Gastroesophageal sphincter (tissue), 4 donors: ENCODE measurements around the gene ZNF765. TPM values are rescaled to one million over a fixed set of nuclear protein-coding genes. Genes with fewer than 3 reads are reported as not detected.
A peak's percentile ranks its signal among the peaks of the same experiment; 100 is the strongest.
"Not testable (repeated sequence)": the region's sequence is repeated elsewhere in the genome, so short reads cannot be mapped to it uniquely, and the experiment has no call there.

Experiments
- ATAC-seq: fragments of 150-250 bp; one replicate; pipeline ENCODE4 v1.9.1; 2016; ENCODE audit warnings: mild to moderate bottlenecking, moderate library complexity
- H3K27ac ChIP-seq, 4 donors: fragments of 200-600 bp; sonication (generic) in 3 of 4; 1 replicate in 3 of 4; 2 replicates in 1 of 4; pipeline ENCODE4 v1.5.1; 2016 to 2019
- H3K27me3 ChIP-seq: fragments of 200-600 bp; sonication (generic); one replicate; pipeline ENCODE4 v1.5.1; 2019
- H3K36me3 ChIP-seq, 2 donors: fragments of 200-600 bp; sonication (generic); one replicate each; pipeline ENCODE4 v1.5.1; 2019; ENCODE audit warnings: control low read depth in 1 of 2
- H3K4me1 ChIP-seq, 3 donors: fragments of 200-600 bp; sonication (generic); 1 replicate in 2 of 3; 2 replicates in 1 of 3; pipeline ENCODE4 v1.5.1; 2016 to 2019; ENCODE audit warnings: control low read depth in 2 of 3
- H3K4me3 ChIP-seq, 2 donors: fragments of 200-600 bp; sonication (generic); one replicate each; pipeline ENCODE4 v1.5.1; 2019; ENCODE audit warnings: mild to moderate bottlenecking in 1 of 2, moderate library complexity in 1 of 2
- H3K9me3 ChIP-seq, 3 donors: fragments of 200-600 bp; sonication (generic); one replicate each; pipeline ENCODE4 v1.5.1; 2017 to 2019; ENCODE audit warnings: control low read depth in 2 of 3
- EP300 ChIP-seq: sonication (generic); formaldehyde crosslinking; IDR thresholded peaks from one replicate; pipeline ENCODE4 v1.6.1; 2017; ENCODE audit warnings: antibody characterized with exemption, mild to moderate bottlenecking
- POLR2A ChIP-seq, 2 donors: fragments of 450-650 bp; IDR thresholded peaks; one replicate each; pipeline ENCODE4 v1.6.1; 2017; ENCODE audit warnings: antibody characterized with exemption in 2 of 2, mild to moderate bottlenecking in 2 of 2, moderate library complexity in 1 of 2
- POLR2AphosphoS5 ChIP-seq: sonication (generic); formaldehyde crosslinking; IDR thresholded peaks from one replicate; pipeline ENCODE4 v1.6.1; 2017; ENCODE audit warnings: antibody characterized with exemption
- WGBS, 2 donors: methylation state at CpG; one replicate each; pipeline ENCODE4 v1.1.5; 2018; ENCODE audit warnings: low coverage in 1 of 2; 5-methylcytosine and 5-hydroxymethylcytosine counted together
- total RNA-seq, 4 donors: library from RNA; depleted of rRNA; stranded (reverse); fragments of >200 nt; gene quantifications; one replicate each; pipeline ENCODE4 v1.1.0, GENCODE V29; 2016
- TF ChIP-seq, protein P1 (sequence below), 4 experiments: fragments of 200-600 bp in 2 of 4; fragments of 450-650 bp in 2 of 4; sonication (generic) in 1 of 4; IDR thresholded peaks; one replicate each; pipeline ENCODE4 v1.5.1; 2017 to 2019; ENCODE audit warnings: antibody characterized with exemption in 4 of 4, mild to moderate bottlenecking in 2 of 4, moderate library complexity in 2 of 4

ZNF765 gene
- total RNA-seq, 4 donors from 2014 or later, result 7.3 to 13.4 (median 8.2) TPM

DNA sequence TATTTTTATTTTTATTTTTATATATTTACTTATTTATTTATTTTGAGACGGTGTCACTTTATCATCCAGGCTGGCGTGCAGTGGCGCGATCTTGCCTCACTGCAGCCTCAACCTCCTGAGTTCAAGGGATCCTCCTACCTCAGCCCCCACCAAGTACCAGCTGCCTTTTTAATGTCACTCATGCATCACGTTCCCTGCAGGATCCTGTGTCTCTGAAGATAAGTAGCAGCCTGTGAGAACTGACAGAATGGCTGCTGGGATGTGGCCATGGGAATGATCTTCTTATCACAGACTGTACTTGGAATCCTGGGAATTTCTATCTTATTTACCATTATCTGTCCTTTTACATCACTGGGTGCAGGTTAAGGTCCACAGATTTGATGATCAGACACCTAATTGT lies 27.6 kb downstream of the ZNF765 start:
- TF ChIP-seq EP300, result no peak
- TF ChIP-seq POLR2A (IDR thresholded peaks at IDR 0.05), result no peak
- TF ChIP-seq POLR2AphosphoS5, result no peak
- TF ChIP-seq, protein P1, sequence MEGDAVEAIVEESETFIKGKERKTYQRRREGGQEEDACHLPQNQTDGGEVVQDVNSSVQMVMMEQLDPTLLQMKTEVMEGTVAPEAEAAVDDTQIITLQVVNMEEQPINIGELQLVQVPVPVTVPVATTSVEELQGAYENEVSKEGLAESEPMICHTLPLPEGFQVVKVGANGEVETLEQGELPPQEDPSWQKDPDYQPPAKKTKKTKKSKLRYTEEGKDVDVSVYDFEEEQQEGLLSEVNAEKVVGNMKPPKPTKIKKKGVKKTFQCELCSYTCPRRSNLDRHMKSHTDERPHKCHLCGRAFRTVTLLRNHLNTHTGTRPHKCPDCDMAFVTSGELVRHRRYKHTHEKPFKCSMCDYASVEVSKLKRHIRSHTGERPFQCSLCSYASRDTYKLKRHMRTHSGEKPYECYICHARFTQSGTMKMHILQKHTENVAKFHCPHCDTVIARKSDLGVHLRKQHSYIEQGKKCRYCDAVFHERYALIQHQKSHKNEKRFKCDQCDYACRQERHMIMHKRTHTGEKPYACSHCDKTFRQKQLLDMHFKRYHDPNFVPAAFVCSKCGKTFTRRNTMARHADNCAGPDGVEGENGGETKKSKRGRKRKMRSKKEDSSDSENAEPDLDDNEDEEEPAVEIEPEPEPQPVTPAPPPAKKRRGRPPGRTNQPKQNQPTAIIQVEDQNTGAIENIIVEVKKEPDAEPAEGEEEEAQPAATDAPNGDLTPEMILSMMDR (IDR thresholded peaks at IDR 0.05), result no peak
- no peak overlapping the region for H3K27ac ChIP-seq
- WGBS, 2 donors, result 62 to 76% methylated on average over 2 to 5 of the region's 5 CpGs
- H3K27me3 ChIP-seq, result no peaks in the 10 kb centered on the region
- no peak for ATAC-seq
- no peaks in the 10 kb centered on the region for H3K36me3 ChIP-seq
- no peaks in the 10 kb centered on the region for H3K9me3 ChIP-seq
- no peak overlapping the region for H3K4me3 ChIP-seq
- peaks cover 0 to 9% (median 0%) of the 10 kb centered on the region in 3 donors for H3K4me1 ChIP-seq

GRCh38 chr19:53423074-53423473 lies 28.1 kb downstream of the ZNF765 start:
- H3K4me1 ChIP-seq, H3K9me3 ChIP-seq, H3K27ac ChIP-seq: not testable (repeated sequence)

DNA sequence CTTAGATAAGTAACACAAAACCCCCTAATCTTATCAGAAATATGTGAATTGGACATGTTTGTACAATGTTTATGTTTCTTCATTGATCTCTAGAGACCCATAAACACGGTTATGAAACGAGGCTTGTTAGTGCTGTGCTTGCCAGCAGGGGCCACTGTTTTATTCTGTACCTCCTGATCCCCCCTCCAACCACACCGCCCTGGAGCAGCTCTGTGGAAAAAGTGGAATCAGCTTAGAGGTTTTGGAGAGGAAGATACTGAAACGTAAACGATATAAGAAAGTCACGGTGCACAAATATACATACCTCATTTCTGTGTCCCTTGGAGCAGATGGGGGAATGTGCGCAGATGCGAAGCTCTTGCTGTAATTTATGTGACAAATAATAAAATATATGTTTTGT lies 28.7 kb downstream of the ZNF765 start:
- H3K4me1 ChIP-seq, H3K36me3 ChIP-seq, H3K4me3 ChIP-seq, H3K9me3 ChIP-seq, H3K27ac ChIP-seq, H3K27me3 ChIP-seq: not testable (repeated sequence)
- 42 to 80% methylated on average over 3 to 4 of the region's 8 CpGs for WGBS, 2 donors
- TF ChIP-seq, protein P1 (IDR thresholded peaks at IDR 0.05), result peak in 1 of 4 experiments; percentile 30
- ATAC-seq, result peak; percentile 65

More at GRCh38 chr19:53423074-53423473, 28.1 kb downstream of the ZNF765 start:
- not testable (repeated sequence) for ATAC-seq, H3K36me3 ChIP-seq, H3K27me3 ChIP-seq, H3K4me3 ChIP-seq
- 0% methylated on average over 4 of the region's 13 CpGs; no CpG with 5 or more reads in 1 of the 2 donors for WGBS, 2 donors

DNA sequence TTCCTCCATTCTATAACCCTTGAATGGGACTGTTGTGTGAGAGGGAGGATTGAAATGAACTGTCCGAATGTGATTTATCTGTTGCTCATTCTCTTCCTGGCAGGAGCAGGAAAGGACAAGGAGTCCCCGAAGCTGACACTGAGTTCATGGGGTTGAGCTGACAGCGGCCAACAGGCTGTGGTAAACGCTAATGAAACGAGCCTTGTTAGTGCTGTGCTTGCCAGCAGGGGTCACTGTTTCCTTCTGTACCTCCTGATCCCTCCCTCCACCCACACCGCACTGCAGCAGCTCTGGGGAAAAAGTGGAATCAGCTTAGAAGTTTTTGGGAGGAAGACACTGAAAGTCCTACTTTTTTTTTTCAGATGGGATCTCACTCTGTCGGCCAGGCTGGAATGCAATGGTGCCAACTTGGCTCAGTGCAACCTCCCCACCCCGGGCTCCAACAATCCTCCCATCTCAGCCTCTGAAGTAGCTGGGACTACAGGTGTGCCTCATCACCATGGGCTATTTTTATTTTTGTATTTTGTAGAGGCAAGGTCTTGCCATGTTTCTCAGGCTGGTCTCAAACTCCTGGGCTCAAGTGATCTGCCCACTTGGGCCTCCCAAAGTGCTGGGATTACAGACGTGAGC lies 30.1 kb downstream of the ZNF765 start:
- ATAC-seq, result peak; percentile 90
- no peak overlapping the region for H3K27ac ChIP-seq
- WGBS, 2 donors, result 16% methylated on average over 8 of the region's 9 CpGs; no CpG with 5 or more reads in 1 of the 2 donors

GRCh38 chr19:53431399-53432087 lies 36.6 kb downstream of the ZNF765 start, which contains the start of gene ZNF761:
Gene ZNF761 (plus strand): TSS chr19:53431984. CDS start chr19:53447269, 15,285 bp downstream.
- Histone ChIP-seq H3K9me3 (no peaks in the 10 kb centered on the region), H3K27me3 (no peaks in the 10 kb centered on the region), H3K4me3 (peak within 1 kb of the TSS; percentile 67 to 83), H3K36me3 (peaks cover 0 to 22% of the 10 kb centered on the region in 2 donors), H3K27ac (peak within 1 kb of the TSS; percentile 45 to 80 (median 70)), H3K4me1 (peaks cover 0 to 17% (median 0%) of the 10 kb centered on the region in 3 donors)
- WGBS, 2 donors, result 0 to 2% methylated on average over 11 of the region's 46 CpGs
- TF ChIP-seq, protein P1 (IDR thresholded peaks at IDR 0.05), result peak in 3 of 4 experiments; percentile 35 to 54 (median 47)
- TF ChIP-seq POLR2A (IDR thresholded peaks at IDR 0.05) (peak; percentile 46 to 70), EP300 (no peak), POLR2AphosphoS5 (peak; percentile 90)
- peak; percentile 99 for ATAC-seq

More for the DNA sequence above, 30.1 kb downstream of the ZNF765 start:
- H3K4me3 ChIP-seq, result no peak overlapping the region
- TF ChIP-seq POLR2AphosphoS5 (peak; percentile 52), POLR2A (IDR thresholded peaks at IDR 0.05) (no peak), EP300 (no peak)
- TF ChIP-seq, protein P1 (IDR thresholded peaks at IDR 0.05), result peak; percentile 47 to 84 (median 72)
- no peaks in the 10 kb centered on the region for H3K36me3 ChIP-seq
- no peaks in the 10 kb centered on the region for H3K27me3 ChIP-seq
- H3K9me3 ChIP-seq, result no peaks in the 10 kb centered on the region
- H3K4me1 ChIP-seq, result peaks cover 0 to 9% (median 0%) of the 10 kb centered on the region in 3 donors
